ENCODE data around the gene FGD4.
"Not testable (repeated sequence)": the region's sequence is repeated elsewhere in the genome, so short reads cannot be mapped to it uniquely, and the experiment has no call there.

The FGD4 gene

DNA sequence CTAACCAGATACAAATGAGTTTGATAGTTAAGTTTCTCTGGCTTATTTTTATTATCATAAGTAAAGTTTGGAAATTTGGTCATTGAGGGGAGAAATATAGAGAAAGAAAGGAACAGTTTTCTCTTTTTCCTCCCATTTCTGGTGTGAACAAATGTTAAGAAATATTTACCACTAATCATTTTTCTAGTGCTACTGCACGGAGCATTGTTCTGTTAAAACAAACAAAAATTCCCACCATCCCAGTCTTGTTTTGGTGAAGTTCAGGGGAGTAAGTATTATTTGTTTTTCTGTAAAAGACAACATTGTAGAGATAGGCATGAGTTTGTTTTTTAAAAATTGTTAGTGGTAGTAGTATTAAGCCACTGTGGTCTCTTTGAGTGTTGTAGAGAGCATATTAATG lies 135.3 kb downstream of the FGD4 start:
- Mint-ChIP-seq H3K27ac (no peak overlapping the region), H3K4me3 (no peak overlapping the region), H3K27me3 (peaks cover 37% of the 10 kb centered on the region), H3K9me3 (no peaks in the 10 kb centered on the region), H3K4me1 (peaks cover 9% of the 10 kb centered on the region)
- ATAC-seq: no peak
- no peak for DNase-seq

DNA sequence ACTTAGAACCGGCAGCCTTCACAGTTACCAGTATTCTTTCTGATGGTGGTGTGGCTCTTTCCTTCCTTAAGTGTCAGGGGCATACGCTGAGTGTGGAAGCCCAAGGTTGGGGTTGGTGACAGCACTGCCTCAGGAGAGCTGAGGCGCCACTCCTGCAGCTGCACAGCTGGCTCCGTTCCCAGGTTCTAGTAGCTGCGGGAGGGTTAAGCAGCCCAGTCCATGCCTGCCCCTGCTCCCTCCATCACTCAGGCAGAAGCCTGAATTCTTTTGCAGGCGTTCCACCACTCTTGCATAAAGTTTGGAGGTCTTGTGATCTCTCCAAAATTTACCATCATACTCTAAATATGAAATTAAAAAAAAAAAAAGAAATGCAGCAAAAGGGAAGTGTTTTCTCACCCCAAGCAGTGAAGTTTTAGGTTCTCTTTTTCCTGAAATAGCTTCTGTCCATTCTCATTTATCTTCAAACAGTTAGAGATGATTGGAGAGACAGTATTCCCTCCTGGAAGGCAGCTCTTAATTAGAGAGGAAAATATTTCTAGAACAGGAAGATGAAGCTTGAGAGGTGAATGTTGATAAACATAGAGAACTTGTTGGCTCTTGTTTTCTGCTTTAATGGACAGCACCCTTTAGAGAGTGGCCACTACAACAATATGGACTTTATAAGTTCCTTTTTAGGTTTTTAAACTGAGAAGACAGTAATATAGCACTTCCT lies 136.1 kb downstream of the FGD4 start:
- Mint-ChIP-seq H3K4me3 (no peak overlapping the region), H3K4me1 (peaks cover 9% of the 10 kb centered on the region), H3K9me3 (no peaks in the 10 kb centered on the region), H3K27me3 (peaks cover 37% of the 10 kb centered on the region), H3K27ac (no peak overlapping the region)
- no peak for DNase-seq
- no peak for ATAC-seq

DNA sequence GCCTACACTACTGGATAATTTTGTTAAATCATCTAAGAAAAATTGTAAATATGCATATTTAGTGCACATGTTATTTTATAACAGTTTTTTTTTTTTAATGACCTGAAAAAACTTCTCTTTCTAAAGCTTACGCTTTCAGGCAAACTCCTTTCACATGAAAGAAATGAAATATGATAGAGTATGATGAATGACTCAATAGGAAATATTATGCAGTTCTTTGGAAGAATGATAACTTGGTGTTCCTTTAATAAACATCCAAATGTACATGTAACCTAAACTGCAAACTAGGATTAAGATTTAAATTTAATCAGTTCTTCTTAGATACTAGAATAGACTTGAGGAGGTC lies 136.6 kb downstream of the FGD4 start:
- H3K27me3 Mint-ChIP-seq: peaks cover 37% of the 10 kb centered on the region

DNA sequence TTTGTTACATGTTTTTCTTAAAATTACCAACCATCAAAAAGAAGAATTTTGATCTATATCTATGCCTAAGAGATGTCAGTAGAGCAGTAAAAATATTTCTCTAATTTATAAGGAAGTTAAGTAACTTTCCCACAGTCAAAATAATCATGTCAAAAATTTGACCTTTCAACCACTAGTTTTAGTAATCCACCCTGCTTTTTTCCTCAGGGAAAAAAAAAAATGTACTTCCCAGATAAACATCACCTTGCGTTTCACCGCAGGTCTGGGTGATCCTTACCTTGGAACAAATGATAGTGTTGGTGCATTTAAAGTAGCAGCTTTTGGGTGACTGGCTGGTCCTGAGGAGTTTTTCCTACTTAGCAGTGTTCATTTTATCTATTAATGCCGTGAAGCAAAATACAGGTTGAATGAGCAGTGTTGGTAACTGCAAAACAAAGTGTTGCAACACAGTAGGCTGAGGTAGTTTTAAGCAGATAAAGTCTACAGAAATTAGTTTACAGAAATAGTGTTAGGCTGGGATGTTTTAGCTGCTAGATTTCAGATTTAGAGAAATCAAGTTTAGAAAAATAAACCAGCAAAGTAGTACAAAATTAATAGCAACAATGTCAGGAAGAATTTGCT lies 142.5 kb downstream of the FGD4 start:
- H3K9me3 Mint-ChIP-seq: no peaks in the 10 kb centered on the region
- peaks cover 19% of the 10 kb centered on the region for H3K27me3 Mint-ChIP-seq
- H3K4me1 Mint-ChIP-seq: no peaks in the 10 kb centered on the region
- ATAC-seq (no peak), DNase-seq (no peak)
- no peak overlapping the region for H3K4me3 Mint-ChIP-seq
- H3K27ac Mint-ChIP-seq: no peak overlapping the region

More for the DNA sequence above, 136.6 kb downstream of the FGD4 start:
- Mint-ChIP-seq H3K27ac (no peak overlapping the region), H3K4me1 (peaks cover 9% of the 10 kb centered on the region), H3K9me3 (no peaks in the 10 kb centered on the region), H3K4me3 (no peak overlapping the region)
- ATAC-seq (no peak), DNase-seq (no peak)

DNA sequence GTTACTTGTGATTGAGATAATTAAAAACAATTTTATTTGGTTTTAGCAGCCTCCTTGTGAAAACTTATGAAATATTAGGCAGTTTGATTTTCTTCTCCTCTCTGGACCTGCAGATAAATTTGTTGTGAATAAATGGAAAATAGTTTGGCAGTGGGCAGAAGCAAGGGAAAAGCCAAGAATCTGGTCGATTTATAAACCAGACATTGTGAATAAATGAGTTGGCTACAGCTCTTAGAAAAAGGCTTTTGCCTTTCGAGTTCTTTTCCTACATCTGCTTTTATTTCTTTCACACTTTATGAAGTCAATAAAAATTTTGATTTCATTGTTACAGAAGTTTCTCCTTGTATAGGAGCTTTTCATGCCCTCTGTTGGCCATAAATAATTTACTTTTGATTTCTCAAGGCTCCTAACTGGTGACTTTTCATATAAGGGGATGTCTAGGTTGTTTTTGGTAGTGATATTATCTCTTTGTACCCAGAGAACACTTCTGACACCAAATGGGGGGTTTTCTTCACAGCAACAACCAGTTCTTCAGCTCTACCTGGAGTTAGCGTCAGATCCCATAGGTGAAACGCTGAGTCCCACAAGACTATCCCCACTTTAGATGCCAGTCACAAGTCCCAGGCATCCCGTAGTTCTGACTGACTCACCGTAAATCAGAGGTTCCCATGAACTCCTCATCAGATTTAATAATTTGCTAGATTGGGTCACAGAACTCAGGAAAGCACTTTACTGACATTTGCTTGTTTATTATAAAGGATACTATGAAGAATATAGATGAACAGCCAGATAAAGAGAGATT lies 143.3 kb downstream of the FGD4 start:
- DNase-seq: no peak
- Mint-ChIP-seq H3K4me3 (no peak overlapping the region), H3K9me3 (no peaks in the 10 kb centered on the region), H3K27ac (no peak overlapping the region), H3K4me1 (no peaks in the 10 kb centered on the region), H3K27me3 (peaks cover 11% of the 10 kb centered on the region)
- ATAC-seq: no peak

DNA sequence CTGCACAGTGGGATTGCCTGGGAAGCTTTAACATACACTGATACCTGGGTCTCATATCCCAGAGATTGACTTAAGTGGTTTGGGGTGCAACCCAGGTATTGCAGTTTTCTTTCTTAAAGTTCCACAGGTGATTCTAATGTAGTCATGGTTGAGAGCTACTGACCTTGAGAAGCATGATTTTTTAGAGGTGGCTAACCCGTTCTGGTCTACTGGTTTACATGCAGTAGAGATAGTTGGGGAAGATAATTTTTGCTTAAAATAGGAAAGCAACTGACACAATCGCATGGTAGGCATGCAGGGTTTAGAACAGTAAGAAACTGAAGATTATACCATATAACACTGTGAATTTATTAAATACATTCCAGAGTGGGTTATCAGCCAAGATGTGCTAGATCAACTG lies 145.5 kb downstream of the FGD4 start:
- no peaks in the 10 kb centered on the region for H3K9me3 Mint-ChIP-seq
- ATAC-seq (no peak), DNase-seq (no peak)
- no peak overlapping the region for H3K4me3 Mint-ChIP-seq
- no peaks in the 10 kb centered on the region for H3K27me3 Mint-ChIP-seq
- no peak overlapping the region for H3K27ac Mint-ChIP-seq
- no peaks in the 10 kb centered on the region for H3K4me1 Mint-ChIP-seq

DNA sequence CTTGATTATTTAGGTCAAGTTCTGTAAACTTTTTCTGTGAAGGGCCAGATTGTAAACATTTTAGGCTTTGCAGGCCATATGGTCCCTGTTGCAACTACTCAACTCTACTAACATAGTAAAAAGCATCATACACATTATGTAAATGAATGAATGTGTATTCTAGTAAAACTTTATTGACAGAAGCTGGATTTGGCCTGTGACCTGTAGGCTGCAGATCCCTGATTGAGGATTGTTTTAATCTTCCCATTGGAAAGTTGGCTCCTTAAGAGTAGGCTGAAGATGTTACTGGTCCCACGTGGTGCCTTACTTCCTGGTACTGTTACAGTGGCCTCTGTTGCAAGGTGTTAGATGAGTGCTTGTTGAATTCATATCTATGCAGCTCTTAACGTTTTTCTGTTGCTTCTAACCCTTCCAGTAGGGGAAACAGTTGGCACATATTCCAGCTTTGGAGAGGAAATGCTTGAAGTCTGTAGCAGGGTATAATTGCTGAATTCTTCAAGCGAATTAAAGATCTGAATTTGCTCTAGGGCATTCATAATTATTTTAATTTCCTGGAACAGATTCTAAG lies 146.1 kb downstream of the FGD4 start:
- ATAC-seq: no peak
- Mint-ChIP-seq H3K27me3 (no peaks in the 10 kb centered on the region), H3K4me3 (no peak overlapping the region), H3K4me1 (no peaks in the 10 kb centered on the region), H3K27ac (no peak overlapping the region), H3K9me3 (no peaks in the 10 kb centered on the region)
- no peak for DNase-seq

DNA sequence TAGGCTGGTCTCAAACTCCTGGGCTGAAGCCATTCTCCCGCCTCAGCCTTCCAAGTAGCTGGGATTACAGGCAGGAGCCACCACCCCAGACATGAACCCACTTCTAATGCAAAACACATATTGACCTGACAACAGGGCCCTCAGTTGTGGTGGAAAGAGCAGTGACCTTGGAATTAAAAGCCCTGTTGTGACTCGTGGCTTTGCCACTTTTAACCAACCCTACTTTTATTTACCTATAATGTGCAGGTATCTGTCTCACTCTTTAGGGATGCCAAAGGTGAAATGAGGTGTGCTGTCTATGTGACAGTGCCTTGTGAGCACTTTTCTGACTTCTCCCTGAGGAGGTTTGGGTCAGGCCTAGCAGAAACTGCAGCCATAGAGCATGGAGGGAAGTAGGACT lies 146.9 kb downstream of the FGD4 start:
- DNase-seq: no peak
- no peak for ATAC-seq
- no peak overlapping the region for H3K27ac Mint-ChIP-seq
- H3K4me1 Mint-ChIP-seq: no peaks in the 10 kb centered on the region
- H3K9me3 Mint-ChIP-seq: no peaks in the 10 kb centered on the region
- no peaks in the 10 kb centered on the region for H3K27me3 Mint-ChIP-seq
- H3K4me3 Mint-ChIP-seq: no peak overlapping the region

DNA sequence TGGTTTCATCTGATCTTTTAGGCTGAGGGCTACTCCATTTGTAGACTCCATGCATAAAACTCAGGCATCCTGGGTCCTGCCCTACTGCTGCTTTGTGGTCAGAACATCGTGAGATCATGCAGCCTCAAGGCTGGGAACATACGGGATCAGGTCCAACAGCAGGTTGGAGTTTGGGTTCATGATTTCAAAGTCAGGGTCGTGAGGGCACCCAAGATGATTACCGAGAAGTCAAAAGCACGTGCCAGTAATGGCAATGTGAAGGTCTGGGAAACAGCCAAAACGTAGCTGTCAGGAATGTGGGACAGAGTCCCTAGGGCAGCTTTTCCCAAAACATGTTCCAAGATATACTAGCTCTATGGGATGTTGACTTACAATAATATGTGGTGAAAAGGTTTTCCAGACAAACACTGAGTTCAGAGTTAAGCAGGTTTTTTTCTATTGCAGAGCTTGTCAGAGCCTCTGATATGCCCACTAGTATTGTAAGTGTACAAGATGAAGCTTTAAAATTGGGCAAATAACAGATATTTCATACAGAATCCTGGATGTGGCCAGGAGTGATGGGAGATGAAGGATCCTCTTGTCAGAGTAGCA lies 149.4 kb downstream of the FGD4 start:
- no peak overlapping the region for H3K27ac Mint-ChIP-seq
- no peaks in the 10 kb centered on the region for H3K4me1 Mint-ChIP-seq
- H3K27me3 Mint-ChIP-seq: no peaks in the 10 kb centered on the region
- DNase-seq (no peak), ATAC-seq (no peak)
- H3K4me3 Mint-ChIP-seq: no peak overlapping the region
- no peaks in the 10 kb centered on the region for H3K9me3 Mint-ChIP-seq

DNA sequence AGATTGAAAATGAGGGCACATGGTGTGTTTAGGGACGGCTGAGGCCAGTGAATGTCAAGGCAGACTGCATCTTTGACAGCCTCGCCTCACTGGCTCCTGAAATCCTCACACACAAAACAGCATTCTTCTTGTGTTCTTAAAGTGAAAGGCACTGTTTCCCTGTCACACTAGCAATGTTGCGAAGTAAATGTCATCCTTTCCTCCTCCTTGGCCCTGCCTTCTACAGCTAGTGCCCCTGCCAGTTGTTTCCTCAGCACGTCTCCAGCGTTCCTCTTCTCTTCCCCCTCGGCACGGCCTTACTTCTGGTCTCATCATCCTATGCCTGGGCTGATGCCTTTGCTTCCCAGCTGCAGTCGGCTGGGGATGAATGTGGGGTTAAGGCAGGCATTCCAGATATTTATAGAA lies 150.3 kb downstream of the FGD4 start:
- H3K4me1 Mint-ChIP-seq: no peaks in the 10 kb centered on the region
- H3K4me3 Mint-ChIP-seq: no peak overlapping the region
- ATAC-seq: no peak
- no peaks in the 10 kb centered on the region for H3K27me3 Mint-ChIP-seq
- no peaks in the 10 kb centered on the region for H3K9me3 Mint-ChIP-seq
- DNase-seq: no peak
- no peak overlapping the region for H3K27ac Mint-ChIP-seq

DNA sequence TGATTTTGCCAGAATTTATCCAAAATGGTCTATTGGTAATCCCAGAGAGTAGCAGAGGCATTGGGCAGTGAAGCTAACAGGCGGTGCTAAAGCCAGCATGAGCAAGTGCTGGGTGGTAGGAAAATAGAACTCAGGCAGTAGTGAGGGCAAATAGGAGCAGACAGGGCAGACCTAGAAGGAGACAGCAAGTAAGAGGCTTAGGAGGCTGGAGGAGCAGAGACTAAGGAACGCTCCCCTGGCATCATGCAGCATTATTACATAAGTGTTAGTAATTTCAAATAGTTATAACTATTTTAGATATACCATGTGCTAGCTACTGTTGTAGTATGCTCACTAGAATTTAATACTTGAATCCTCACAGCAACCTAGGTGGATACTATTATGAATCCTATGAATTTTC lies 151.7 kb downstream of the FGD4 start:
- H3K27me3 Mint-ChIP-seq: no peaks in the 10 kb centered on the region
- ATAC-seq (no peak), DNase-seq (no peak)
- H3K4me1 Mint-ChIP-seq: no peaks in the 10 kb centered on the region
- no peak overlapping the region for H3K27ac Mint-ChIP-seq
- no peaks in the 10 kb centered on the region for H3K9me3 Mint-ChIP-seq
- no peak overlapping the region for H3K4me3 Mint-ChIP-seq

DNA sequence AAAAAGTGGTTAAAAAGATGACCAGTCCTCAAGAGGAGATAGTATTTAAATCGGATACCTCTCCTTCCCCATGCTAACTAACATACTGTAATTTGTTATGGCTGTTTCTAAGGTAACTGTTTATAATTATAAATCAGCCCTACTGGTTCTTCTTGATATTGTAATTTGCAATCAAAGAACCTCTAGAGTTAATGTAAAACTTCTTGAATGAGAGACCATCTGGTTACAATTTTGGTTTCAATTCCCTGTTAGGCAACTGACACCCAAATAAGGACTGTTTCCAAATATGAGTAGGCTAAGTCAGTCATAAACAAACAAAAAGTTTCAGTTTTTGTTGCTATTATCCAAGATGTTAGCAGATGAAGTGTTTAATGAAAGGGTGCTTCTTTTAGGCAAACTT lies 159.5 kb downstream of the FGD4 start:
- no peaks in the 10 kb centered on the region for H3K4me1 Mint-ChIP-seq
- peaks cover 0 to 7% of the 10 kb centered on the region in 2 donors for H3K9me3 Mint-ChIP-seq
- no peak for DNase-seq
- H3K27ac Mint-ChIP-seq: no peak overlapping the region
- H3K27me3 Mint-ChIP-seq: no peaks in the 10 kb centered on the region
- no peak overlapping the region for H3K4me3 Mint-ChIP-seq
- peak; percentile 68 for ATAC-seq

DNA sequence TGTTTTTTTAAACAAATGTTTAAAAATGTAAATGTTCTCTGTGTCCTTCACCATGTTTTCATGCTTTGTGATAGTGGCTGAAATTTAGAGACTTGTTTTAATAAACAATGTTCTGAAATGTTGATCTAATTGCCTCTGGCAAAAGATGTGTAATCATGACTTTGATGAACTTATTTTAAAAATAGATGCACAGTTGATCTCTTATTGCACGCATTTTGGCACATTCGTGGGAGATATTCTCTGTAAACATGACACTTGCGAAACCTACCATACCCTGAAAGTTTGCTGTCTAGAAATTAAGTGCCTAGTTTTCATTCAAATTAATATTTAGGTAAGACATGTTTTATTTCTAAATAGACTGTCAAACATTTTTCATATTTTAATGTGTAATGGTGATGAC lies 160.1 kb downstream of the FGD4 start:
- Mint-ChIP-seq H3K4me1 (no peaks in the 10 kb centered on the region), H3K27ac (no peak overlapping the region), H3K27me3 (no peaks in the 10 kb centered on the region), H3K4me3 (no peak overlapping the region), H3K9me3 (peaks cover 4 to 7% of the 10 kb centered on the region in 2 donors)
- DNase-seq: no peak
- no peak for ATAC-seq

DNA sequence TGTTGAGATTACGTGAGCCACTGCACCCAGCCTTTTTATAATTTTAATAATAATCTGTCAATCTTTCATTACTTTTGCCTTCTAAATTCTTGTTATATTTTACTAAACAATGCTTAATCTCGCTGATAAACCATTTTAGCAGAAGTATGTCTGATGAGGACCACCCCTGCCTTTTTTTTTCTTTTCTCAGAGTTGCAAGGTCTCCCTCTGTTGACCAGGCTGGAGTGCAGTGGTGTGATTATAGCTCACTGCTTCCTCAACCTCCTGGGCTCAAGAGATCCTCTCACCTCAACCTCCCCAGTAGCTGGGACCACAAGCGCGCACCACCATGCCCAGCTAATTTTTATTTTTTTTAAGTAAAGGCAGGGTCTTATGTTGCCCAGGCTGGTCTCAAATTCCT lies 161.2 kb downstream of the FGD4 start:
- no peak overlapping the region for H3K4me3 Mint-ChIP-seq
- H3K27me3 Mint-ChIP-seq: no peaks in the 10 kb centered on the region
- DNase-seq: no peak
- ATAC-seq: no peak
- H3K4me1 Mint-ChIP-seq: no peaks in the 10 kb centered on the region
- H3K9me3 Mint-ChIP-seq: peaks cover 4 to 7% of the 10 kb centered on the region in 2 donors
- H3K27ac Mint-ChIP-seq: peak overlapping the region in 1 of 2 donors; percentile 25

DNA sequence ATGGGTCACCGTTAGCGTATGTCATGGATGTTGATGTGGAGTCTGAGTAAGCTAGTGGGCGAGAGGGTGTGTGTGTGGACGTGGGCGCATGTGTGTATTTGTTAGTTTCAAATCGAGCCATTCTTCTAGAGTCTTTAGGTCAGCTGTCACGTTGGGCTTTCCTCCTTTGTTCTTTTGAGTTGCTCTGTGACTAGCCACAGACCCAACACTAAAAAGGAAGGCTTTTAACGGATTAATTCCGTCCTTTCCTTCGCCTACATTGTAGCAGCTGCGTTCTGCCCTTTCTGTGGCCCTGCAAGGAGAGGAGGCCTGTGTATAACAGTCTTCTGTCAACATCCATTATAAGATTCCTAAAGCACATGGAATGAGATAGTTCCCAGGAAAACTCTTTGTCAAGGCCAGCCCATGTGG lies 162.6 kb downstream of the FGD4 start:
- DNase-seq (no peak), ATAC-seq (no peak)
- Mint-ChIP-seq H3K4me1 (no peaks in the 10 kb centered on the region), H3K27me3 (no peaks in the 10 kb centered on the region), H3K4me3 (no peak overlapping the region), H3K27ac (no peak overlapping the region), H3K9me3 (peaks cover 4 to 7% of the 10 kb centered on the region in 2 donors)

DNA sequence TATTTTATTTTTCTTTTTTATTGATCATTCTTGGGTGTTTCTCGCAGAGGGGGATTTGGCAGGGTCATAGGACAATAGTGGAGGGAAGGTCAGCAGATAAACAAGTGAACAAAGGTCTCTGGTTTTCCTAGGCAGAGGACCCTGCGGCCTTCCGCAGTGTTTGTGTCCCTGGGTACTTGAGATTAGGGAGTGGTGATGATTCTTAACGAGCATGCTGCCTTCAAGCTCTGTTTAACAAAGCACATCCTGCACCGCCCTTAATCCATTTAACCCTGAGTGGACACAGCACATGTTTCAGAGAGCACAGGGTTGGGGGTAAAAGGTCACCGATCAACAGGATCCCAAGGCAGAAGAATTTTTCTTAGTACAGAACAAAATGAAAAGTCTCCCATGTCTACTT lies 163.1 kb downstream of the FGD4 start:
- not testable (repeated sequence) for DNase-seq, H3K4me1 Mint-ChIP-seq, H3K27me3 Mint-ChIP-seq, H3K27ac Mint-ChIP-seq, ATAC-seq, H3K9me3 Mint-ChIP-seq, H3K4me3 Mint-ChIP-seq

All from stimulated activated naive CD8-positive, alpha-beta T cell treated with anti-CD3 and anti-CD28 coated beads, Interleukin-15, amount 100 ng/mL, for 72 hours (primary cell).